HCT116 (cell line): Measurements from ENCODE around the gene BRIP1. TPM values are rescaled to one million over a fixed set of nuclear protein-coding genes. Genes with fewer than 3 reads are reported as not detected.

Experiments used
- ATAC-seq: fragments of 200-7000 bp; cut with Tn5 transposase; 2 replicates; pipeline ENCODE4 v1.9.1; 2020; ENCODE audit warnings: mild to moderate bottlenecking, moderate library complexity
- BruUV-seq: library from RNA; stranded (reverse); fragments of 400-500 nt; replicated peaks from 2 replicates; lab custom pipeline; 2021; lab: Mats Ljungman, UMichigan
- CTCF ChIA-PET: fragments of 300-600 bp; sonication (Branson Sonifier 250); formaldehyde crosslinking; loops from one replicate; lab custom pipeline; 2021; ENCODE audit warnings: antibody characterized with exemption; lab: Charles Lee
- POLR2A ChIA-PET: fragments of 300-600, 350-600 bp; sonication (Branson Sonifier 250); formaldehyde crosslinking; loops from one replicate; lab custom pipeline; 2021; ENCODE audit warnings: antibody characterized with exemption; lab: Charles Lee
- RAD21 ChIA-PET, 2 experiments: fragments of 300-600 bp; sonication (Branson Sonifier 250); formaldehyde crosslinking; loops; one replicate each; lab custom pipeline; 2023; ENCODE audit warnings: low total read pairs in 2 of 2; ENCODE audit not compliant: uncharacterized antibody in 2 of 2, unreplicated experiment in 2 of 2, low non-redundant PET in 1 of 2; lab: Charles Lee
- DNase-seq: peaks from one replicate; pipeline ENCODE4 v3.0.0-alpha.2; 2010; ENCODE audit warnings: low read depth, low spot score
- H2AFZ ChIP-seq: fragments of 200-600 bp; shearing (Covaris generic), sonication (generic); 2 replicates; pipeline ENCODE4 v1.6.1; 2017; ENCODE audit warnings: low read depth, mixed run types, mixed read lengths, antibody characterized with exemption, low read length; ENCODE audit not compliant: poor library complexity, severe bottlenecking
- H3K27ac ChIP-seq: 2 replicates; pipeline ENCODE4 v1.5.1; 2012; ENCODE audit warnings: low read depth, low read length
- H3K27me3 ChIP-seq: fragments of 200-600 bp; sonication (generic); 2 replicates; pipeline ENCODE4 v1.6.1; 2016; ENCODE audit warnings: mixed run types, low read length, mixed read lengths; ENCODE audit not compliant: insufficient read depth
- H3K36me3 ChIP-seq, 2 experiments: fragments of 200-500 bp in 1 of 2; fragments of 200-600 bp in 1 of 2; sonication (Bioruptor generic) in 1 of 2; sonication (generic) in 1 of 2; 2 replicates each; pipeline versions ENCODE4 v1.5.1 to v1.6.1; 2014 to 2016; ENCODE audit warnings: low read length in 2 of 2, inconsistent platforms in 1 of 2, mixed read lengths in 1 of 2, mixed run types in 1 of 2; ENCODE audit not compliant: insufficient read depth in 2 of 2, control insufficient read depth in 1 of 2
- H3K4me1 ChIP-seq, 2 experiments: fragments of 200-600 bp in 1 of 2; sonication (generic) in 1 of 2; 2 replicates each; pipeline versions ENCODE4 v1.5.1 to v1.6.1; 2012 to 2017; ENCODE audit warnings: low read length in 2 of 2, inconsistent platforms in 1 of 2, mild to moderate bottlenecking in 1 of 2, mixed read lengths in 1 of 2, mixed run types in 1 of 2, moderate library complexity in 1 of 2; ENCODE audit not compliant: insufficient read depth in 2 of 2, control insufficient read depth in 1 of 2
- H3K4me2 ChIP-seq: fragments of 200-600 bp; sonication (generic); 2 replicates; pipeline ENCODE4 v1.6.1; 2017; ENCODE audit warnings: mixed run types, low read length, mixed read lengths
- H3K4me3 ChIP-seq, 2 experiments: fragments of 200-600 bp in 1 of 2; sonication (generic) in 1 of 2; replicated peaks in 1 of 2; 2 replicates each; pipeline ENCODE4 v1.5.1; 2011 to 2016; ENCODE audit warnings: low read length in 2 of 2, control low read depth in 1 of 2, low read depth in 1 of 2, mild to moderate bottlenecking in 1 of 2, mixed read lengths in 1 of 2, mixed run types in 1 of 2
- H3K79me2 ChIP-seq: fragments of 200-600 bp; sonication (generic); 2 replicates; pipeline ENCODE4 v1.6.1; 2017; ENCODE audit warnings: mild to moderate bottlenecking, mixed run types, low read length, moderate library complexity, mixed read lengths; ENCODE audit not compliant: insufficient read depth
- H3K9ac ChIP-seq: fragments of 200-600 bp; sonication (generic); 2 replicates; pipeline ENCODE4 v1.6.1; 2016; ENCODE audit warnings: low read length, mixed read lengths
- H3K9me2 ChIP-seq: fragments of 200-600 bp; sonication (generic), shearing (Covaris generic); 2 replicates; pipeline ENCODE4 v1.6.1; 2017; ENCODE audit warnings: mixed run types, mild to moderate bottlenecking, moderate library complexity; ENCODE audit not compliant: insufficient read depth
- H3K9me3 ChIP-seq, 2 experiments: fragments of 200-500 bp in 1 of 2; fragments of 200-600 bp in 1 of 2; sonication (Bioruptor generic) in 1 of 2; sonication (generic) in 1 of 2; 2 replicates each; pipeline ENCODE4 v1.6.1; 2014 to 2017; ENCODE audit warnings: low read length in 2 of 2, mixed read lengths in 2 of 2, inconsistent platforms in 1 of 2, low read depth in 1 of 2, mild to moderate bottlenecking in 1 of 2, mixed run types in 1 of 2, moderate library complexity in 1 of 2; ENCODE audit not compliant: control insufficient read depth in 1 of 2, insufficient read depth in 1 of 2
- H4K20me1 ChIP-seq: fragments of 200-600 bp; sonication (generic), shearing (Covaris generic); 2 replicates; pipeline ENCODE4 v1.6.1; 2017; ENCODE audit warnings: mixed run types, mild to moderate bottlenecking, moderate library complexity; ENCODE audit not compliant: insufficient read depth
- EGR1 ChIP-seq: IDR thresholded peaks from 2 replicates; pipeline ENCODE4 v1.6.1; 2012; ENCODE audit warnings: low read depth
- ELF1 ChIP-seq: IDR thresholded peaks from 2 replicates; pipeline ENCODE4 v1.6.1; 2012; ENCODE audit warnings: low read depth, borderline replicate concordance
- EZH2 ChIP-seq: fragments of 200-600 bp; sonication (generic); IDR thresholded peaks from 2 replicates; pipeline ENCODE4 v1.6.1; 2017; ENCODE audit warnings: antibody characterized with exemption, mixed run types
- POLR2A ChIP-seq: IDR thresholded peaks from 2 replicates; pipeline ENCODE4 v1.7.0; 2011; ENCODE audit warnings: borderline replicate concordance; ENCODE audit not compliant: insufficient read depth, insufficient read length; ENCODE audit errors: extremely low read depth
- POLR2AphosphoS5 ChIP-seq: IDR thresholded peaks from 2 replicates; pipeline ENCODE4 v1.6.1; 2011; ENCODE audit warnings: mild to moderate bottlenecking, low read depth, low read length, moderate library complexity
- SRF ChIP-seq: IDR thresholded peaks from 2 replicates; pipeline ENCODE4 v1.6.1; 2012; ENCODE audit warnings: low read depth
- TCF7L2 ChIP-seq: IDR thresholded peaks from 2 replicates; pipeline ENCODE4 v1.7.0; 2011; ENCODE audit warnings: borderline replicate concordance, inconsistent platforms; ENCODE audit not compliant: insufficient read depth, insufficient read length; ENCODE audit errors: extremely low read depth
- ZFX ChIP-seq: fragments of 450-650 bp; IDR thresholded peaks from 2 replicates; pipeline ENCODE4 v1.6.1; 2017
- intact Hi-C: fragments of 100-400 bp; cut with micrococcal nuclease; formaldehyde crosslinking; loops from 2 replicates; pipeline ENCODE4 v1.10.0; 2022
- total RNA-seq: library from RNA; stranded (reverse); gene quantifications from one replicate; pipeline ENCODE4 v1.2.1, GENCODE V29; 2021; ENCODE audit not compliant: unreplicated experiment
- TF ChIP-seq, protein P1 (sequence below): IDR thresholded peaks from 2 replicates; pipeline ENCODE4 v1.6.1; 2011; ENCODE audit warnings: mild to moderate bottlenecking, low read length, moderate library complexity; ENCODE audit not compliant: insufficient replicate concordance; ENCODE audit errors: extremely low read depth
- TF ChIP-seq, protein P2 (sequence below): IDR thresholded peaks from 2 replicates; pipeline ENCODE4 v1.6.1; 2012

Gene BRIP1
- total RNA-seq, 1 experiment from 2014 or later = 22.2 TPM

GRCh38 chr17:61757168-61757567 is 106.2 kb downstream of the BRIP1 start:
- ChIA-PET POLR2A (no interaction called here), CTCF (no interaction called here), RAD21 (no interaction called here)
- no peaks in the 10 kb centered on the region for H3K79me2 ChIP-seq
- ATAC-seq (no peak), DNase-seq (no peak)
- no TSS peak for BruUV-seq
- no peak overlapping the region for H2AFZ ChIP-seq
- no peaks in the 10 kb centered on the region for H3K9me2 ChIP-seq
- H3K4me3 ChIP-seq = no peak overlapping the region
- intact Hi-C loops = no loop called here
- no peak overlapping the region for H3K9ac ChIP-seq
- H3K9me3 ChIP-seq = peaks cover 0 to 4% of the 10 kb centered on the region in 2 experiments; a peak in 1 of 4 replicates
- H3K36me3 ChIP-seq = peaks cover 0 to 3% of the 10 kb centered on the region in 2 experiments; a peak in 2 of 4 replicates
- H3K27me3 ChIP-seq = no peaks in the 10 kb centered on the region
- no peaks in the 10 kb centered on the region for H3K4me1 ChIP-seq
- H3K4me2 ChIP-seq = no peak overlapping the region
- H4K20me1 ChIP-seq = no peaks in the 10 kb centered on the region; the same call in 1 of the 2 replicates
- TF ChIP-seq, protein P1, sequence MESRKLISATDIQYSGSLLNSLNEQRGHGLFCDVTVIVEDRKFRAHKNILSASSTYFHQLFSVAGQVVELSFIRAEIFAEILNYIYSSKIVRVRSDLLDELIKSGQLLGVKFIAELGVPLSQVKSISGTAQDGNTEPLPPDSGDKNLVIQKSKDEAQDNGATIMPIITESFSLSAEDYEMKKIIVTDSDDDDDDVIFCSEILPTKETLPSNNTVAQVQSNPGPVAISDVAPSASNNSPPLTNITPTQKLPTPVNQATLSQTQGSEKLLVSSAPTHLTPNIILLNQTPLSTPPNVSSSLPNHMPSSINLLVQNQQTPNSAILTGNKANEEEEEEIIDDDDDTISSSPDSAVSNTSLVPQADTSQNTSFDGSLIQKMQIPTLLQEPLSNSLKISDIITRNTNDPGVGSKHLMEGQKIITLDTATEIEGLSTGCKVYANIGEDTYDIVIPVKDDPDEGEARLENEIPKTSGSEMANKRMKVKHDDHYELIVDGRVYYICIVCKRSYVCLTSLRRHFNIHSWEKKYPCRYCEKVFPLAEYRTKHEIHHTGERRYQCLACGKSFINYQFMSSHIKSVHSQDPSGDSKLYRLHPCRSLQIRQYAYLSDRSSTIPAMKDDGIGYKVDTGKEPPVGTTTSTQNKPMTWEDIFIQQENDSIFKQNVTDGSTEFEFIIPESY = no peak
- no peak for TF ChIP-seq EGR1
- no peak for TF ChIP-seq POLR2A
- no peak for TF ChIP-seq ZFX
- TF ChIP-seq, protein P2, sequence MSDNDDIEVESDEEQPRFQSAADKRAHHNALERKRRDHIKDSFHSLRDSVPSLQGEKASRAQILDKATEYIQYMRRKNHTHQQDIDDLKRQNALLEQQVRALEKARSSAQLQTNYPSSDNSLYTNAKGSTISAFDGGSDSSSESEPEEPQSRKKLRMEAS = no peak
- no peak for TF ChIP-seq EZH2
- TF ChIP-seq POLR2AphosphoS5 = no peak
- no peak for TF ChIP-seq TCF7L2
- no peak for TF ChIP-seq ELF1
- no peak for TF ChIP-seq SRF
- H3K27ac ChIP-seq = no peak overlapping the region
